ENCODE measurements around the gene P2RY11.

- no peak for TF ChIP-seq CTCF (conservative IDR thresholded peaks at IDR 0.05; ENCODE audit: low read length)
- no peak for TF ChIP-seq EZH2phosphoT487 (IDR thresholded peaks at IDR 0.05; ENCODE audit: borderline replicate concordance)
Measured at GRCh38 chr19:10105509-10106099, 5.9 kb upstream of the P2RY11 start.

All from Loucy (cell line).